Activated T-cell treated with anti-CD3 and anti-CD28 coated beads for 24 hours (primary cell): ENCODE data around the gene GRAMD1A.
"Not testable (repeated sequence)": the region's sequence is repeated elsewhere in the genome, so short reads cannot be mapped to it uniquely, and the experiment has no call there.

ENCODE experiments used
- DNase-seq: peaks from one replicate; pipeline ENCODE4 v3.0.0-alpha.2; 2020; ENCODE audit warnings: low read depth

GRAMD1A gene

GRCh38 chr19:35021016-35021415 lies 20.9 kb downstream of the GRAMD1A start:
- DNase-seq, result no peak

DNA sequence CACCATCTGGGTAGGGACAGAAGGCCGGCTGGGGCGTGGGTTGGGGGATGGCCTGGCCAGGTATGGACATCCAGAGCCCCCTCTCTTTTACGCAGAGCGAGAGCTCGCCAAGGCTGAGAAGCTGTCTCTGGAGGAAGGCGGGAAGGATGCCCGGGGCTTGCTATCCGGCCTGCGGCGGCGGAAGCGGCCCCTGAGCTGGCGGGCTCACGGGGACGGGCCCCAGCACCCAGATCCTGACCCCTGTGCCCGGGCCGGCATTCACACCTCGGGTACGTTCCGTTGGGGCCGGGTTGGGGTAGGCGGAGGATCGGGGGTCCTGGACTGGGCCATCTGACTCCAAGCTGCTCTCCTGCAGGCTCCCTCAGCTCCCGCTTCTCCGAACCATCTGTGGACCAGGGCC lies 21.5 kb downstream of the GRAMD1A start:
- no peak for DNase-seq

- no peak for DNase-seq
Measured at GRCh38 chr19:35022460-35022859, 22.3 kb downstream of the GRAMD1A start.

DNA sequence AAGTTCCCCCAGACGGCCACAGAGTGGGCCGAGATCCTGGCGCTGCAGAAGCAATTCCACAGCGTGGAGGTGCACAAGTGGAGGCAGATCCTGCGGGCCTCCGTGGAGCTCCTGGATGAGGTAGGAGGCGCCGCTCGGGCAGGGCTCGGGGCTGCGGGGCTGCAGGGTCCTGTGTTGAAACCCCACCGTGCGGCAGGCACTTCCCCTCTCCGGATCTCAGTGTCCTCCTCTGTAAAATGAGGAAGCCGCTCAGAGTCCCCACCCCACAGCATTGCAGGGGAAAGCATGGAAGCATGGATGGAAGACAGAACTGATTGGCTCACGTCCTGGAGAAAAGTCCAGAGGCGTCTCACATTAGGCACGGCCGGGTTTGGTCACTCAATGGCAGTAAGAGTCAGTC lies 23.3 kb downstream of the GRAMD1A start:
- no peak for DNase-seq

- DNase-seq, result no peak
Measured at GRCh38 chr19:35024095-35024494, 24.0 kb downstream of the GRAMD1A start.

GRCh38 chr19:35025969-35026368 lies 25.8 kb downstream of the GRAMD1A start:
- no peak for DNase-seq

DNA sequence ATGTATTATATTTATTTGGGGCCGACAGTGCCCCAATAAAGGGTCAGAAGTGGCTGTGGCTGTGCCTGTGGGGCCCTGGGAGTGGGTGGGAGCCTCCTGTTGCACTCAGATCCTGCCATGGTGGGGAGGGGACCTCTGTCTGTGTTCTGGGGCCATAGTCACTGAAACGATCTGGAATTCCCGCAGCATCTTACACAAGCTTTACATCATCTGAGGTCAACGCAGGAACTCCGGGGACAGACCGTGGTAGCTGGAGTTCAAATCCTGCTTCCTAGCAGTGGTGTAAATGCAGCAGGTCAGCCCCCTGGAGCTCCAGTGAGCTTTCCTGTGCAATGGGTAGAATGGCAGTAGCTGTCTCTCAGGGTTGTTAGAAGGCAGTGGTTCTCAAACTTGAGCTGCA lies 26.3 kb downstream of the GRAMD1A start:
- DNase-seq, result no peak

DNA sequence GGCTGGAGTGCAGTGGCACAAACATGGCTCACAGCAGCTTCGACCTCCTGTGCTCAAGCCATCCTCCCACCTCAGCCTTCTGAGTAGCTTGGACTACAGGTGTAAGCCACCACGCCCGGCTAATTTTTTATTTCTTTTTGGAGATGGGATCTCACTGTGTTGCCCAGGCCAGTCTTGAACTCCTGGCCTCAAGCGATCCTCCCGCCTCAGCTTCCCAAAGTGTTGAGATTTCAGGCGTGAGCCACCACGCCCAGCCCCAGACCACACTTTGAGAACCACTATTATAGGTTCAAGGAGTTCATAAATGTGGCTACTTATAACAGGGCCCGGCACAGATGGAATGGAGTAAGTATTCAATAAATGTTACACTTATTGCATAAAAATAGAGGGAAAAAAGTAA lies 26.9 kb downstream of the GRAMD1A start:
- DNase-seq, result no peak

DNA sequence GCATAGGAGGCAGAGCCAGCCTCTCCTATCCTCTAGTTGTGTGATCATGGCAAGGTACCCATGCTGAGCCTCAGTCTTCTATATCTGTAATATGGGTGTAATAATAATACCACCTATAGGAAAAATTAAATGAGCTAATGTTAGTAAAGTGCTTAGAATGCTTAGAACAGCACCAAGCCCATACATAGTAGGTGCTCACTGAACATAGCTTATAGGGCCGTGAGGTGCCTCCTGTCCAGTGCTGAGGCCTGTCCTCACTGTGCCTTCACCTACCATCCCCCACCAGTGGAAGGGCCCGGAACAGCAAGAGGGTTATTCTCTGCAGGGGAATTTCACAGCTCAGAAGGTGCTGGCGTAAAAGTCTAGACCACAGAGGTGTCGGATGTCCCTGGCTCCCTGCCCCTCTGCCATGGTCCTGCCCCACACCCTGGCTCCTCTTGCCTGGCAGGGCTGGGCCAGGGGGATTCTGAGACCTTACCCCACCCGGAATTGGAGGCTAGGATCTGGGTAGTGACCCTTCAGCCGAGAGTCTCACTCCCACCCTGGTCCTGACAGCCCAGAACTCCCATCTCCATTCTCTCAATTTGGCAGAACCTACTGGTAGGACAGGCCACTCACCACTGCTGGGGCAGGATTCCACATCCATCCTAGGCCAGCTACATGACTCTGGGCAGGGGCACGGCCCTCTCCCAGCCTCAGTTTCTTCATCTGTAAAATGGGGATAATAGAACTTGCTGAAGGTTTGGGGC lies 27.9 kb downstream of the GRAMD1A start:
- no peak for DNase-seq

DNA sequence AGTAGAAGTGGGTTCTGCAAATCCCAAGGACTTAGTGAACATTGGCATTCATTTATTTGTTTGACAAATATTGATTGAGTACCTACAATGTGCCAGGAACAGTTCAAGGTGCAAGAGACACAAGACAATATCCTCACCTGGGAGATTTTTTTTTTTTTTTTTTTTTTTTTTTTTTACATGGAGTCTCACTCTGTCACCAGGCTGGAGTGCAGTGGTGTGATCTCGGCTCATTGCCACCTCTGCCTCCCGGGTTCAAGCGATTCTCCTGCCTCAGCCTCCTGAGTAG lies 28.4 kb downstream of the GRAMD1A start:
- not testable (repeated sequence) for DNase-seq

- not testable (repeated sequence) for DNase-seq
Measured at GRCh38 chr19:35029275-35029736, 29.2 kb downstream of the GRAMD1A start.

GRCh38 chr19:35029737-35030256 lies 29.7 kb downstream of the GRAMD1A start:
- no peak for DNase-seq

DNA sequence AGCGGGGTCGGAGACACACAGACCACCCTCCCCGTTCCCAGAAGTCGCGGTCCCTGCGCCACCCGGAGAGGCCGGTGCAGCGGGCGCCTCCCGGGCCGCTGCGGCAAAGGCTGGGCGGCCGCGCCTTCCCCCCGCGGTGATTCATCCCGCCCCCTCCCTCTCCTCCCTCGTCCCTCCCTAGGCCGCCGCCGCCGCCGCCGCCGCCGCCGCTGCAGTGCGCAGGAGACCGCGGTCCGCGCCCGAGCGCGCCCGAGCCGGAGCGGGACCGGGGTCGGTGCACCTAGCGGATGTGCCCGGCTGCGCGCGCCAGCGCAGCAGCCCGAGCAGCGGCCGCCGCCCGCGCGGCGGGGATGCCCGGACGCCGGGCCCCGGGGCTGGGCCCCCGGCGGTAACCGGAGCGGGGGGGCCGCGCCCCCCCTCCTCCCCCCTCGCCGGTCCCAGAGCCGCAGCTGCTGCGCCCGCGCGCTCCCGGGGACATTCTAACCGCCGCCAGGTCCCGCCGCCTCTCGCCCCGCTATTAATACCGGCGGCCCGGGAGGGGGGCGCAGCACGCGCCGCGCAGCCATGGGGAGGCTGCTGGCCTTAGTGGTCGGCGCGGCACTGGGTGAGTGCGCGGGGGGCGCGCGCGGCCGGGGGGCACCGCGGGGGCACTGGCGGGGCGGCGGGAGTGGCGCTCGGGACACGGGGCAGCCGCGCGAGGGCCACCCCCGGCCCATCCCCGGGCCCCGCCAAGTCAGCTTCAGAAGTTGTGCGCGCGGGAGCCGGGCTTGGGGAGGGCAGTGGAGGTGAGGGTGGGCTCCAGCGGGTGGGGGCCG lies 30.3 kb downstream of the GRAMD1A start, which contains the start of gene SCN1B:
Gene SCN1B, plus strand, starts transcription at position 214 of the 815 bp plus-strand sequence. Its CDS starts 351 bp downstream, at position 565.
- DNase-seq, result peak; percentile 61

DNA sequence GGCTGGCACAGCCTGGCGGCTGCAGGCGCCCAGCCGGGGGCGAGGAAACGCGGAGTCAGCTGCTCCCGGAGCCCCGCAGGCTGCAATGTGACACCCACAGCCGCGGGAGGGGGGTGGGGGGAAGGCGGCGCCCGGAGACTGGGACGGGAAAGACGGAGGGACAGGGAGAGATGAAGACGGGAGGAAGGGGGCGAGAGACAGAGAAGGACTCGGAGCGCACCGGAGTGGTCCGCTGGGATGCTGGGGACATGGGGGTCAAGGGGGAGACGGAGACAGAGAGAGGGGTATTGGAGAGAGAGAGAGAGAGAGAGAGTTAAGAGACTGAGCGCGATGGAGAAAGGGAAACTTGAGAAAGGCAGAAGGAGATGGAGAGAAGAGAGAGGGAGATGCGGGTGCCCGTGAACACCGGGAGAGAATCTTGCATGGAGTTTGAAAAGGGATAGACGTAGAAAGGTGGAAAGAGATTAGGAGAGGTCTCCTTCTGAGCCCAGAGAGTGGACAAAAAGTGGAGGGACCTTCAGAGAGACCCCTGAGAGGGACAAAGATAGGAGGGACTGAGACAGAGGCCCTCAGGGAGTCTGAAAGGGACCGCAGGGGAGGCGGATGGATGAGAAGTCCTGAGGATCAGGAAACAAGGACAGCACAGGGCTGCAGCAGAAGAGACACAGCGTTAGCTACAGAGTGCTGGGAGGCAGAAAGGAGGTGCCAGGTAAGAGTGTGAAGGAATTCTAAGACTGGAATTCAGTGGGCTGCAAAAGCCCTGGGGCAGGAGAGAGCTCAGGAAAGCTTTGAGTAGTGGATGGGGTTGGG lies 31.2 kb downstream of the GRAMD1A start:
- DNase-seq, result no peak

DNA sequence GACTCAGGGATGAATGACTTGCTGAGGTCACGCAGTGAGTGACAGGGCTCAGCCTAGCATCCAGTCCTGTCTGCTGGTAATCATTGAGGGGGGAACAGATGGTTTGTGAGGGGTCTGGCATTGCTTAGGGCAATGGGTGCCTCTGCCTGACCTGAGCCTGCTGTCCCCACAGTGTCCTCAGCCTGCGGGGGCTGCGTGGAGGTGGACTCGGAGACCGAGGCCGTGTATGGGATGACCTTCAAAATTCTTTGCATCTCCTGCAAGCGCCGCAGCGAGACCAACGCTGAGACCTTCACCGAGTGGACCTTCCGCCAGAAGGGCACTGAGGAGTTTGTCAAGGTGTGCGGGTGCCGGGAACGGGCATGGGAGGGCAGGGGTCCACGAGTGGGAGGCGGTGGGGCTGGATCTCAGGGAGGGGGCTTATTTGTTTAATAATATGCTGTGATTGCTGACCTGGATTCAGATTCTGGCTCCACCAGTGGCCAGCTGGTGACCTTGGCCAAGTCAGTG lies 32.3 kb downstream of the GRAMD1A start:
- no peak for DNase-seq

GRCh38 chr19:35033067-35034004 lies 33.2 kb downstream of the GRAMD1A start:
- no peak for DNase-seq

DNA sequence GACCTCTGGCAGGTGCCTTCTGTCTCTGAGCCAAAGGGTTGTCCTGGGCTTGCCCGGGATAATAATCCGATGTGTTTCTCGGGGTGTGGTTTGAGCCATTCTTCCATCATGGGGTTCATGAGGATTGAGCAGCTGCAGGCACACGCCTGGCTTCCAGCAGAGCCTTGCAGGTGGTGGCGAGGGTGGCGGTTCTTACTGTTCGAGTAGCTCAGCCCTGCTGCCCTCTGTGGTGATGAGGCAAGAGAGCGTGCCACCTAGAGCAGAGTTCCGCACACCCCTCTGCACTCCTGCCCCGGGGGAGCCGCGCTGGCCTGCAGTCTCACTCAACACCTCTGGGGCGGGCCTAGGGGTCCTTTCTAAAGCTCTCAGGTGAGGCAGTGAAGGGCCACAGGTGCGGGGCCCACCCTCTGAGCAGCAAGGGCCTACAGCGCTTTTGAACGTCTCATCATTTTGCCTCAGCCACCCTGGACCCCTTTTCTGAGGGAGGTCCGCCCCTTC lies 33.9 kb downstream of the GRAMD1A start:
- DNase-seq, result no peak

DNA sequence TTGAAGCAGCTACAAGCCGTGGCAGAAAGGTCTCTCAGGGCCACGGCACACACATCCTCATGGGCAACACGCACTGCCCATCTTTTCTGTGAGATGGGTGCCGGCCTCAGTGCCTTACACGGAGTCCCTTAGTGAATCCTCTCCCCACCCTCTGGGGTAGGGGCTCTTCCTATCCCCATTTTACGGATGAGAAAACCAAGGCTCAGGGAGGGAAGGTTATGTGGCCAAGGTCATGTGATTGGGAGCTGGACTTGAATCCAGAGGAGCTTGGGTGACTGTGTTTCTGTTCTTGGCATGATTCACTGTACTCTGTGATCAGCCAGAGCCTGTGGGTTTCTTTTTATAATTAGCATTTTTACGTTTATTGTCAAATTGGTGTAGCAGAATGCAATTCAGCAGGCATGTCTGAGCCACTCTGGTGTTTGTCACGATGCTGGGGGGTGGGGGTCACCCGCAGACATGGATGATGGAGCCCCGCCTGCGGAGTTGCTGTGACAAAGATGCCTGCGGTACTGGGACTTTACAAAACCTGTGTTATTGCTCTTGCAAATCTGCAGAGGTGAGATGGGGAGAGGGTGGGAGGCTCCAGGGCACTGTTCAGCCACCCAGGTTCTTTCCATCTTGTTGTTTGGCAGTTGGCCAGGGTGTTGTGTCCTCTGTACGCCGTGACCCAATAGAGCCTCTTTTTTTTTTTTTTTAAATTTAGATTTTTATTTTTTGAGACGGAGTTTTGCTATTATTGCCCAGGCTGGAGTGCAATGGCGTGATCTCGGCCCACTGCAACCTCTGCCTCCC lies 34.7 kb downstream of the GRAMD1A start:
- DNase-seq, result no peak

- no peak for DNase-seq
Measured at GRCh38 chr19:35037716-35038622, 37.8 kb downstream of the GRAMD1A start.
